OCI-LY1 (cell line): Measurements from ENCODE around the gene EEFSEC.

Source experiments
- EZH2 ChIP-seq: fragments of 200-600 bp; sonication (generic), shearing (Covaris generic); IDR thresholded peaks from 2 replicates; pipeline ENCODE4 v1.8.0; 2017; ENCODE audit warnings: borderline replicate concordance, mixed run types, mild to moderate bottlenecking, antibody characterized with exemption, low read length, moderate library complexity, mixed read lengths
- TF ChIP-seq, protein P1 (sequence below): fragments of 200-600 bp; sonication (generic), shearing (Covaris generic); IDR thresholded peaks from 2 replicates; pipeline ENCODE4 v1.5.1; 2017; ENCODE audit warnings: mild to moderate bottlenecking, antibody characterized with exemption, low read length, moderate library complexity, mixed read lengths

DNA sequence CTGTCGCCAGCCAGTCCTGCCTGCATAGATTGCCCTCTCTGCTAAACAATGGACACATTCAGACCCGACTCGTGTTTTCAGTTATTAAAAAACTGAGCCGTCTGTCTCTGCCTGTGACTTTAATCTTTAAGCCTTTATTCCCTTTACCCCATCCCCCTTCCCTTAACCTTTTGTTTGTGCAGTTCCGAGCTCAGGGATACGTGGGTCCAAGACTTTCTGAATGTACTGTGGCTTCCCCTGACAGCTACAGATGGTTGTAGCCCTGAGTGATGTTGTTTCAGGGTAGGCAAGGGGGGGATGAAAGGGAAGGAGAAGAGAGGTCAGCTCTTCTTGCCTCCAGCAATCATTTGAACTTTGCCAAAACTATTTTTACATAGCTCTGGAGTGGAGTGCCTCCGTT is 44.6 kb downstream of the EEFSEC start:
- TF ChIP-seq, protein P1, sequence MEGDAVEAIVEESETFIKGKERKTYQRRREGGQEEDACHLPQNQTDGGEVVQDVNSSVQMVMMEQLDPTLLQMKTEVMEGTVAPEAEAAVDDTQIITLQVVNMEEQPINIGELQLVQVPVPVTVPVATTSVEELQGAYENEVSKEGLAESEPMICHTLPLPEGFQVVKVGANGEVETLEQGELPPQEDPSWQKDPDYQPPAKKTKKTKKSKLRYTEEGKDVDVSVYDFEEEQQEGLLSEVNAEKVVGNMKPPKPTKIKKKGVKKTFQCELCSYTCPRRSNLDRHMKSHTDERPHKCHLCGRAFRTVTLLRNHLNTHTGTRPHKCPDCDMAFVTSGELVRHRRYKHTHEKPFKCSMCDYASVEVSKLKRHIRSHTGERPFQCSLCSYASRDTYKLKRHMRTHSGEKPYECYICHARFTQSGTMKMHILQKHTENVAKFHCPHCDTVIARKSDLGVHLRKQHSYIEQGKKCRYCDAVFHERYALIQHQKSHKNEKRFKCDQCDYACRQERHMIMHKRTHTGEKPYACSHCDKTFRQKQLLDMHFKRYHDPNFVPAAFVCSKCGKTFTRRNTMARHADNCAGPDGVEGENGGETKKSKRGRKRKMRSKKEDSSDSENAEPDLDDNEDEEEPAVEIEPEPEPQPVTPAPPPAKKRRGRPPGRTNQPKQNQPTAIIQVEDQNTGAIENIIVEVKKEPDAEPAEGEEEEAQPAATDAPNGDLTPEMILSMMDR = no peak
- no peak for TF ChIP-seq EZH2
